ENCODE results near the gene CYP27B1.

CYP27B1 gene

DNA sequence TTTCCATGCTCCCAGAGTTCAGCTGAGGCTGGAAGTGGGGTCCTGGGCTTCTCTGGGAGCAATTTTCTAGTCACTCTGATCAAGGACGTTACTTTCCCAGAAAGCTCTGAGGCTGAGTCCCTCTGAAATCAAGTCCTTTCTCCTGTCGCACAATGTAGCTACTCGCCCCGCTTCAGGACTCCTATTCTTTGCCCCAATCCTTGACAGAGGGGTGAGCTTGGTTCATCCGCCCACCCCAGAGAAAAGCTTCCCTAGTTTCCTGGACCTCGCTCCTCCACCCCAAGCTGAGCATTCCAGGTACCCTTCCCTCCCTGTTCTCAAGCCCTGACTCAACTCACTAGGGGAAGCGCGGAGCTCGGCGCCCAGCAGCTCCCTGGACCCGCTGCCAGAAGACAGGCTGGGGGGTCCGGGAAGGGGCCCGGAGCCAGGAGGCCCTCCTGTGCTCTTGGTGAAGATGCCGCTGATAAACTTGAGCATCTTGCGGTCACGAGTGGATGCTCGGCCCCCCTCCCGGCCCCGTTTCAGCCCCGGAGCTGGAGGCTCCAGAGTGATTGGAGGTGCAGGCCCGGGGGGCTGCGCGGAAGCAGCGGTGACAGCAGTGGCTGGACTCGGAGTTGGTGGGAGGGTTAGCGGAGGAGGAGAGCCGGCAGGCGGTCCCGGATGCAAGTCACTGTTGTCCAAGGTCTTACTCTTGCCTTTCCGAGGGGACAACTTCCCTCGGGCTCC lies 30.0 kb downstream of the CYP27B1 start:
- Histone ChIP-seq H3K27me3 (ENCODE audit: control insufficient read depth in 5 of 5, insufficient read depth in 4 of 5, low read length in 5 of 5) (peaks cover 18 to 62% (median 53%) of the 10 kb centered on the region in 5 donors), H3K36me3 (ENCODE audit: control insufficient read depth in 5 of 5, insufficient read depth in 5 of 5, low read length in 5 of 5) (peaks cover 0 to 10% (median 0%) of the 10 kb centered on the region in 5 donors), H3K9ac (ENCODE audit: low read length in 5 of 5) (no peak overlapping the region), H3K4me3 (ENCODE audit: low read depth in 1 of 5, low read length in 5 of 5) (peak overlapping the region in 3 of 5 donors; percentile 5 to 29 (median 11)), H3K4me1 (ENCODE audit: control insufficient read depth in 5 of 5, insufficient read depth in 5 of 5, low read length in 5 of 5) (peaks cover 3 to 50% (median 29%) of the 10 kb centered on the region in 5 donors), H3K9me3 (ENCODE audit: control insufficient read depth in 5 of 5, low read length in 5 of 5) (no peaks in the 10 kb centered on the region), H3K27ac (ENCODE audit: low read depth, low read length) (no peak overlapping the region)

DNA sequence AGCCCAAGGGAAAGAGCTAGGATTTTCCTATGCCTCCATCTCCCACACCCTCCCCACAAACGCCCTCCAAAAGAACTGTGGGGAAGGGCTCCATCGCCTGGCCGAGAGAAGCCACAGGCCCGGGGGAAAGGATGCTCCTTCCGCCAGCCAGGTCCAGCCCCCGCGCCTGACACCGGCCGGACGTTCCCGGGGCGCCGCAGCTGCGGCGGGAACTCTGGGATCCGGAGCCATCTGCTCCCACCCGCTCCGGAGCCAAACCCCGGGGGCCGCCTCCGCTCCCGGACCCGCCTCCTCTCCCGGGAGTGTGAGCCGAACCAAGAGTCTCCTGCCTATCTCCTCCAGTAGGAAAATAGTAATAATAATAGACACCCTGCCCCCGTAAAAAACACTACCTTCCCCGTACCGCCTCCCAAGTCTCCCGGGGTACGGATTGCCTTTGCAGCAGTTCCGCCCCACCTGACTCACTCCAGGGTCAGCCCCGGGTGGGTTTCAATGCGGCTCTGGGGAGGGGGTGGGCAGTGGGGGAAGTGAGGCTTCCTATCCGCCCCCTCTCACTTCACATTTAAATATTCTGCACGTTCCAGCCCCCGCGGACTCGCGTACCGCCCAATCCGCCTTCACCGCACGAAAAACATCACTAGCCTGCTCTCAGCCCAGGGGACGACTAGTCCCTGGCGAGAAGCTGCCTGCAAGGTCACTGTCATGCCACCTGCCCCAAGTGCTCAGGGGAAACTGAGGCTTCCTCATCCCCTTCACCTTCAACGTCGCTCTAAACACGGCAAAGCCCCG lies 30.7 kb downstream of the CYP27B1 start:
- Histone ChIP-seq H3K27me3 (ENCODE audit: control insufficient read depth in 5 of 5, insufficient read depth in 4 of 5, low read length in 5 of 5) (peaks cover 18 to 65% (median 54%) of the 10 kb centered on the region in 5 donors), H3K4me1 (ENCODE audit: control insufficient read depth in 5 of 5, insufficient read depth in 5 of 5, low read length in 5 of 5) (peaks cover 3 to 46% (median 27%) of the 10 kb centered on the region in 5 donors), H3K27ac (ENCODE audit: low read depth, low read length) (no peak overlapping the region), H3K9me3 (ENCODE audit: control insufficient read depth in 5 of 5, low read length in 5 of 5) (no peaks in the 10 kb centered on the region), H3K4me3 (ENCODE audit: low read depth in 1 of 5, low read length in 5 of 5) (peak overlapping the region in 3 of 5 donors; percentile 5 to 29 (median 11)), H3K9ac (ENCODE audit: low read length in 5 of 5) (no peak overlapping the region), H3K36me3 (ENCODE audit: control insufficient read depth in 5 of 5, insufficient read depth in 5 of 5, low read length in 5 of 5) (peaks cover 0 to 14% (median 3%) of the 10 kb centered on the region in 5 donors)

DNA sequence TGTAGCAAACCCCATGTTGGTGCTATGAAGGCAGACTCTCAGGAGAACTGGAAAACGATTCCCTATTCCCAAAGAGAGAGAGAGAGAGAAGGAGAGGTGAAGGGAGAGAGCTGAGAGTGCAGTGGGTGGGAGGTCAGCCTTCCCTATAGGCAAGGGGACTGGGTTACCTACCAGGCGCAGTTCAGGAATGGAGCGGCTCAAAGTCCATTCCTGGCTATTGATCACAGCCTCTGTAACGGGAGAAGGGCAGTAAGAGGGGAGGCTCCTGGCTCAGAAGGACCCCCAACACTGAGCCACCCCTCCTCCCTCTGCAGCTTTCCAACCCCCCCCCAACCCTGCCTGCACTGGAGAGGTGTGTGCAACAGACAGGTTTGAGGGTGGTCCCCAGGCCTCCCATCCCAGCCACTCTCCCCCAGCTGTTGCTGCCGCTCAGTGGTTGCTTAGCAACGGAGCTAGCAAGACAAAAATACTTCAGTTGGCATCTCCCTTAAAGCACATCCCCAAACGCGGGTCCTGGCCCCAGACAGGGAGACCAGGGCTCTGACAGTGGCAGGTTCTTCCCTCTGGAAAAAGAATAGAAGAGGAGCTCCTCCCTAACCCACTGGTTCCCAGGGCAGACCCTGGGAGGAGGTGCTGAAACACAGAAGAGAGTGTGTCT lies 31.6 kb downstream of the CYP27B1 start:
- Histone ChIP-seq H3K9ac (ENCODE audit: low read length in 5 of 5) (no peak overlapping the region), H3K27me3 (ENCODE audit: control insufficient read depth in 5 of 5, insufficient read depth in 4 of 5, low read length in 5 of 5) (peaks cover 18 to 68% (median 48%) of the 10 kb centered on the region in 5 donors), H3K4me3 (ENCODE audit: low read depth in 1 of 5, low read length in 5 of 5) (no peak overlapping the region), H3K36me3 (ENCODE audit: control insufficient read depth in 5 of 5, insufficient read depth in 5 of 5, low read length in 5 of 5) (peaks cover 0 to 14% (median 3%) of the 10 kb centered on the region in 5 donors), H3K9me3 (ENCODE audit: control insufficient read depth in 5 of 5, low read length in 5 of 5) (no peaks in the 10 kb centered on the region), H3K4me1 (ENCODE audit: control insufficient read depth in 5 of 5, insufficient read depth in 5 of 5, low read length in 5 of 5) (peaks cover 1 to 39% (median 21%) of the 10 kb centered on the region in 5 donors), H3K27ac (ENCODE audit: low read depth, low read length) (no peak overlapping the region)

DNA sequence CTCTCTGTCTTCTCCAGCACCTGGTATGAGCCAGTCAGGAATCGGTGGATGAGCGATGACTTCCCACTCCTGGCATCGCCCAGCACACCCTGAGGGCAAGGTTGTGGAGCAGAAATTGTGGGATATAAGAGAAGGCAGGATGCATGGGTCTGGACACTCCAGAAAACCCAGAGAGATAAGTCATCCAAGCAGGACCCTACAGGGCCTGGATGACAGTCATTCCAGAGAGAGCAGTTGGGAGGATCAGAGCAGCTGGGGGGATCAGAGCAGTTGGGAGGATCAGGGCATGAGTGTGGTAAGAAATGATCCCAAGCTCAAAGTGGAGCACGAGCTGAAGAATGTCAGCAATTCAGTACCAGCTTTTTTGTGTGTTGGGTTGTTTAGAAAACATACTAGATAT lies 32.3 kb downstream of the CYP27B1 start:
- no peak overlapping the region for H3K4me3 ChIP-seq (ENCODE audit: low read depth in 1 of 5, low read length in 5 of 5)
- H3K4me1 ChIP-seq (ENCODE audit: control insufficient read depth in 5 of 5, insufficient read depth in 5 of 5, low read length in 5 of 5) = peaks cover 1 to 36% (median 21%) of the 10 kb centered on the region in 5 donors
- no peaks in the 10 kb centered on the region for H3K9me3 ChIP-seq (ENCODE audit: control insufficient read depth in 5 of 5, low read length in 5 of 5)
- H3K9ac ChIP-seq (ENCODE audit: low read length in 5 of 5) = no peak overlapping the region
- no peak overlapping the region for H3K27ac ChIP-seq (ENCODE audit: low read depth, low read length)
- peaks cover 18 to 66% (median 44%) of the 10 kb centered on the region in 5 donors for H3K27me3 ChIP-seq (ENCODE audit: control insufficient read depth in 5 of 5, insufficient read depth in 4 of 5, low read length in 5 of 5)
- peaks cover 0 to 14% (median 3%) of the 10 kb centered on the region in 5 donors for H3K36me3 ChIP-seq (ENCODE audit: control insufficient read depth in 5 of 5, insufficient read depth in 5 of 5, low read length in 5 of 5)

DNA sequence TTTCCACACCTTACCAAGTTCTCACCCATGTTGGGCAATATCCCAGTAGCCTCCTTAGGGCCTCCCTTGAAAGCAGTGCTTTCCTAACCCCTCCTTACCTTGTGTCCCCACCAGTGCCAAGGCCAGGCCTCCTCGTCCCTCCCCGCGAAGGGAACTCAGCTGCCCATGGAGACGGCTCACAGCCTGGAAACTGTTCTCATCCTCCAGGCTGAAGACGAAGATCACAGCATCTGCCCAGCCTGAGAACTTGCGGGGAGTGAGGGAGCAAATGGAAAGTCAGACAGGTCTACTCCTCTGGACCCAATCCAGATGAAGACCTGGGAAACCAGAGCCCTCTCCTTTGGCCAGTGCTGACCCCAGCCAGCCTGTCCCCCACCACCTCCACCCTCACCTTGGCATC lies 33.0 kb downstream of the CYP27B1 start:
- Histone ChIP-seq H3K36me3 (ENCODE audit: control insufficient read depth in 5 of 5, insufficient read depth in 5 of 5, low read length in 5 of 5) (peaks cover 0 to 14% (median 3%) of the 10 kb centered on the region in 5 donors), H3K27ac (ENCODE audit: low read depth, low read length) (no peak overlapping the region), H3K9me3 (ENCODE audit: control insufficient read depth in 5 of 5, low read length in 5 of 5) (no peaks in the 10 kb centered on the region), H3K4me3 (ENCODE audit: low read depth in 1 of 5, low read length in 5 of 5) (no peak overlapping the region), H3K4me1 (ENCODE audit: control insufficient read depth in 5 of 5, insufficient read depth in 5 of 5, low read length in 5 of 5) (peaks cover 1 to 33% (median 21%) of the 10 kb centered on the region in 5 donors), H3K27me3 (ENCODE audit: control insufficient read depth in 5 of 5, insufficient read depth in 4 of 5, low read length in 5 of 5) (peaks cover 18 to 59% (median 38%) of the 10 kb centered on the region in 5 donors), H3K9ac (ENCODE audit: low read length in 5 of 5) (no peak overlapping the region)

DNA sequence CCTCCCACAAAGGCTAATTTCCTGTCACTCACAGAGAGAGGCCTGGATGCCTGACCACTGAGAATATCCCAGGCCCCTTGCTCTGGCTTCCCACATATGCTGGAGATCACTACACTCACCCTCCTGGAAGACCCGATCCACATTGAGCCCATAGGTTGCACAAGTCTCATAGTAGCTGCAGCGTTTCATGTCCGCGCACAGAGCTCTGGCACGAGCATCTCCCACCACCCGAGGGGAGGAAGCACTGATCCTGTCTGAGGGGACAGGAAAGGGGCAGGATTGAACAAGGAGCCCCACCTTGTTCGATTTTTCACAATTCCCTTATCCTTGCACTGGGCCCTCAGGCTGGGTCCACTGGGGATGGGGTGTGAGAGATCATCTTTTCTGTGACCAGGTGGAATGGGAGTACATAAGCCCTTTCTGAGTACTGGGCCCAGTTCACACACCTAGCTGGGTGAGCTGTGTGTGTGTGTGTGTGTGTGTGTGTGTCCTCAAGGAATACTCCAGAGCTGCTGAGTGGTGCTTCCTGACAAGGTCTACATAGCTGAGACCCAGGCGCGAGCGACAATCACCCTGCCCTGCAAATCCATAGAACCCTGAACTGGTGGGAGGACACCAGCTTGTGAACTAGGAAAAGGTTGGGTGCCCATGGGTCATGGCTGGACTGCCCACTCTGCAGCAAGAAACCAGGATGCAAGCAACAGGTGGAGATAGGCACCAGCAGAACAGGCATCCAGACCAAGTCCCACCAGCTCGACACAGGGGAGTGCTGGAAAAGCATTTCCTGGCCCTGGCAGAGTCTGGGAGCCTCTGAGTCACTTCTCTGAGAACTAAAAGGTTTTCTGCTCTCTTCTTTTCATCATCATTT lies 33.9 kb downstream of the CYP27B1 start:
- H3K4me3 ChIP-seq (ENCODE audit: low read depth in 1 of 5, low read length in 5 of 5) = no peak overlapping the region
- no peak overlapping the region for H3K27ac ChIP-seq (ENCODE audit: low read depth, low read length)
- H3K4me1 ChIP-seq (ENCODE audit: control insufficient read depth in 5 of 5, insufficient read depth in 5 of 5, low read length in 5 of 5) = peaks cover 1 to 31% (median 20%) of the 10 kb centered on the region in 5 donors
- peaks cover 18 to 58% (median 35%) of the 10 kb centered on the region in 5 donors for H3K27me3 ChIP-seq (ENCODE audit: control insufficient read depth in 5 of 5, insufficient read depth in 4 of 5, low read length in 5 of 5)
- peak overlapping the region in 1 of 5 donors; percentile 18 for H3K9ac ChIP-seq (ENCODE audit: low read length in 5 of 5)
- peaks cover 0 to 14% (median 3%) of the 10 kb centered on the region in 5 donors for H3K36me3 ChIP-seq (ENCODE audit: control insufficient read depth in 5 of 5, insufficient read depth in 5 of 5, low read length in 5 of 5)
- no peaks in the 10 kb centered on the region for H3K9me3 ChIP-seq (ENCODE audit: control insufficient read depth in 5 of 5, low read length in 5 of 5)

DNA sequence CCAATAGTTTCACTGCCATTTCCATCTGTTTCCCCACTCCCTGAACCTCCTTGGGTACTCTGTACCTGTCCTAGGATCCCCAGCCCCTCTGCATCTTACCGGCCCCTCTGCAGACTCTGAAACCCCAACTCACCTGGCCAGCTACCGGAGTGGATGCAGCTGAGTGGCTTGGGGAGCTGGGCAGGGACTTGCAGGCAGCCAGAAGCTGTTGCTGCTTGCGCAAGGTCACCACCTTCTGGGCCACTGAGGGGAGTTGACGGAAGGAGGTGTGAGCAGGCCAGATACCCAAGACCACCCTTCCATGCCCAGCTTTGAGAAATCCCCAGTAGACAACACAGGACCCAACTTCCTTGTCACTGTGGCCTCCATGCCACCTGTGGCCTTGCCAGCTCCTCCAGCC lies 34.6 kb downstream of the CYP27B1 start:
- no peak overlapping the region for H3K27ac ChIP-seq (ENCODE audit: low read depth, low read length)

DNA sequence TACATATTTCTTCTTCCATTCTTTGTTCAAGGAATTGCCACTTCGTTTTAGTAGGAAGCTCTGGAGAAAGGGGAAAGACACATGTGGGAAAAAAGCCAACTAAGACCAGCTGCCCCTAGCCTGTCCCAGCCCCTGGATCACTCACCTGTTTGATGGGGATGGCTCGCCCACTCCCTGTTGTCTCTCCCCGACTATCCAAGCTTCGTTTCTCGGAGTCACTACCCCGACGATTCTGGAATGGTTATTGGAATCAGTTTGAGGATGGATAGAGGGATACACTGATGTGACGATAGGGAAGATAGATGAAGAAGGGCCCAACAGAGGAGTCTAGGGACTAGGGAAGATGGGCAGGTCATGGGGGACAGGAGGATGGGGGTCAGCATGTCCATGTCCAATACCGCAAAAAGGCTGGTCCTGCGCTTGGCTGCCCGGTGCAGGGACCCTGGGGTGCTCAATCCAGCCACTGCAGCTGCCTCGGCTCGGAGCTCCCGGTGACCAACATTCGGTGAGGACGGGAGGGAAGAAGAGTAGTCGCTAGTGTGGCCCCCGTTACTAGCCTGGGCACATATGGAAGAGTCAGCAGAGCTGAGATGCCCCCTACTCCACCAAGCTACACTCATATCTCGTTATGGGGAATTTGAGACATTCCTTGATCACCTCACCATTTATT lies 35.3 kb downstream of the CYP27B1 start:
- no peak overlapping the region for H3K9ac ChIP-seq (ENCODE audit: low read length in 5 of 5)
- peaks cover 0 to 17% (median 3%) of the 10 kb centered on the region in 5 donors for H3K36me3 ChIP-seq (ENCODE audit: control insufficient read depth in 5 of 5, insufficient read depth in 5 of 5, low read length in 5 of 5)
- H3K27me3 ChIP-seq (ENCODE audit: control insufficient read depth in 5 of 5, insufficient read depth in 4 of 5, low read length in 5 of 5) = peaks cover 11 to 49% (median 27%) of the 10 kb centered on the region in 5 donors
- no peaks in the 10 kb centered on the region for H3K9me3 ChIP-seq (ENCODE audit: control insufficient read depth in 5 of 5, low read length in 5 of 5)
- peaks cover 1 to 30% (median 21%) of the 10 kb centered on the region in 5 donors for H3K4me1 ChIP-seq (ENCODE audit: control insufficient read depth in 5 of 5, insufficient read depth in 5 of 5, low read length in 5 of 5)
- H3K4me3 ChIP-seq (ENCODE audit: low read depth in 1 of 5, low read length in 5 of 5) = no peak overlapping the region
- no peak overlapping the region for H3K27ac ChIP-seq (ENCODE audit: low read depth, low read length)

More for the DNA sequence above, 34.6 kb downstream of the CYP27B1 start:
- H3K9me3 ChIP-seq (ENCODE audit: control insufficient read depth in 5 of 5, low read length in 5 of 5) = no peaks in the 10 kb centered on the region
- H3K4me1 ChIP-seq (ENCODE audit: control insufficient read depth in 5 of 5, insufficient read depth in 5 of 5, low read length in 5 of 5) = peaks cover 1 to 29% (median 21%) of the 10 kb centered on the region in 5 donors
- no peak overlapping the region for H3K9ac ChIP-seq (ENCODE audit: low read length in 5 of 5)
- peaks cover 0 to 15% (median 3%) of the 10 kb centered on the region in 5 donors for H3K36me3 ChIP-seq (ENCODE audit: control insufficient read depth in 5 of 5, insufficient read depth in 5 of 5, low read length in 5 of 5)
- H3K4me3 ChIP-seq (ENCODE audit: low read depth in 1 of 5, low read length in 5 of 5) = no peak overlapping the region
- H3K27me3 ChIP-seq (ENCODE audit: control insufficient read depth in 5 of 5, insufficient read depth in 4 of 5, low read length in 5 of 5) = peaks cover 18 to 56% (median 34%) of the 10 kb centered on the region in 5 donors
